NCI-H526 (cell line): ENCODE measurements around the gene VTI1A.
"Not testable (repeated sequence)": the region's sequence is repeated elsewhere in the genome, so short reads cannot be mapped to it uniquely, and the experiment has no call there.

Source experiments
- DNase-seq, 2 experiments: peaks; one replicate each; lab custom pipeline; 2025; lab: John Stamatoyannopoulos, UW

VTI1A gene

DNA sequence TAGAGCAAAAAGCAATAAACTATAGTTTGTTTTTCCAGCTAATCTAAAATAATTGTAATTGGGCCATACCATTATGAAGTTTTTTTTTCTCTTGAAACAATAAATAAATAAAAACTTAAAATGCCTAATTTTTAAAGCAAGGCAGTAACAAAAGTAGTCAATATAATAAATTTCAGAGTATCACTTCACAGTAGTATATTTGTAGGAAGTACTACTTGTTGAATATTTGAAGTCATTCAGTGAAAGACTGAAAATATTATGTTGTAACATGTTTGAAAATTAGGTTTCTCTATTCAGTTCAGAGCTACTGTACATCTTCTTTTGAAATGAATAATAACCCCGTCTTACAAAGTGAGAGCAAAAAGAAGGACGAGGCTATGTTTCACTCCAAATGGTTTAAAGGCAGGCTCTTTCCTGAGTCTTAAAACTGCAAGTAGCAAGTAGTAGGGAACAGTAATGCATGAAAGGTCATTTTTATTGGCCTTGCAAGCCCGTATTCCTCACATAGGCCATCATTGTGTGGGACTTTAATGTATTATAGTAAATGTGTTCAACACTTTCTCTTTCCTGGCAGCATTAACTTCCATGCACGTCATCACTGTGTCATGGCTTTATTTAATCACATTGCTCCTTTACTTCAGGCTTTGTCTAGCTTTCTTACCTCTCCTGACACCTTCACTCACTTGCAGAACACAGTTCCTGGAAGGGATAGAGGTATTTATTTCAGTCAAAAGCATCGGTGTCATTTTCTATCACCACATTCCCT lies 141.4 kb downstream of the VTI1A start:
- no peak for DNase-seq

DNA sequence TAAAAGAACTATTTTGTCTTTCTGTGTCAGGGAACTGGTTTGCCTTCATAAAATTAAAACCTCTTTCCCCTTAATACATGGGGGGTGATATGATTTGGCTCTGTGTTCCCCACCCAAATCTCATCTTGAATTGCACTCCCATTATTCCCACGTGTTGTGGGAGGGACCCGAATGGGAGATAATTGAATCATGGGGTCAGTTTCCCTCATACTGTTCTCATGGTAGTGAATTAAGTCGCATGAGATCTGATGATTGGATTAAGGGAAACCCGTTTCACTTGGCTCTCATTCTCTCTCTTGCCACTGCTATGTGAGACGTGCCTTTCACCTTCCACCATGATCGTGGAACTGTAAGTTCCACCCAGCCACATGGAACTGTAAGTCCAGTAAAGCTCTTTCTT lies 142.1 kb downstream of the VTI1A start:
- DNase-seq = no peak

DNA sequence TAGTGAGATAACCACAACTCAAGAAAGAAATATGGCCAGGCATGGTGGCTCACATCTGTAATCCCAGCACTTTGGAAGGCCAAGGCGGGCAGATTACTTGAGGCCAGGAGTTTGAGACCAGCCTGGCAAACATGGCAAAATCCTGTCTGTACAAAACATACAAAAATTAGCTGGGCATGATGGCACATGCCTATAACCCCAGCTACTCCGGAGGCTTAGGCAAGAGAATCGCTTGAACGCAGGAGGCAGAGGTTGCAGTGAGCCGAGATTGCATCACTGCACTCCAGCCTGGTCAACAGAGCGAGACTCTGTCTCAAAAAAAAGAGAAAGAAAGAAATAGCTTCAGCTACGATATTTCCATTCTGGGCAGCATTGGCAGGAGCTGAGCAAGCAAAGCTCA lies 143.8 kb downstream of the VTI1A start:
- DNase-seq = not testable (repeated sequence)

DNA sequence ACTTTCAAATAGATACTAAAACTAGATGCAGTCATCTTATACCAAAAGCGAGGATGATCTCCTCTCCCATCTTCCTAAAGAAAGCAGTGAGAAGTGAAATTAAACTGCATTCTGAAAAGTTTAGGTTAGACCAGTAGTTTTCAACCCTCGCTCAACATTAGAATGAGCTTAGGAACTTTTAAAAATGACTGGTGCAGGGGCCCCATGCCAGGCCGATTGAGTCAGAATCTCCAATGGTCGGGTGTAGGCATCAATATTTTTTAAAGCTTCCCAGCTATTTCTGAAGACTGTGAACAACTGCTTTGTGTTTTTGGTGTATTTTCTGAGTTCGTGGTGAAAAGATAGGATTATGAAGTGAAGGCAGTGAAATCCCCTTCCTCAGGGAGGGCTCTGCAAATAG lies 146.0 kb downstream of the VTI1A start:
- no peak for DNase-seq

DNA sequence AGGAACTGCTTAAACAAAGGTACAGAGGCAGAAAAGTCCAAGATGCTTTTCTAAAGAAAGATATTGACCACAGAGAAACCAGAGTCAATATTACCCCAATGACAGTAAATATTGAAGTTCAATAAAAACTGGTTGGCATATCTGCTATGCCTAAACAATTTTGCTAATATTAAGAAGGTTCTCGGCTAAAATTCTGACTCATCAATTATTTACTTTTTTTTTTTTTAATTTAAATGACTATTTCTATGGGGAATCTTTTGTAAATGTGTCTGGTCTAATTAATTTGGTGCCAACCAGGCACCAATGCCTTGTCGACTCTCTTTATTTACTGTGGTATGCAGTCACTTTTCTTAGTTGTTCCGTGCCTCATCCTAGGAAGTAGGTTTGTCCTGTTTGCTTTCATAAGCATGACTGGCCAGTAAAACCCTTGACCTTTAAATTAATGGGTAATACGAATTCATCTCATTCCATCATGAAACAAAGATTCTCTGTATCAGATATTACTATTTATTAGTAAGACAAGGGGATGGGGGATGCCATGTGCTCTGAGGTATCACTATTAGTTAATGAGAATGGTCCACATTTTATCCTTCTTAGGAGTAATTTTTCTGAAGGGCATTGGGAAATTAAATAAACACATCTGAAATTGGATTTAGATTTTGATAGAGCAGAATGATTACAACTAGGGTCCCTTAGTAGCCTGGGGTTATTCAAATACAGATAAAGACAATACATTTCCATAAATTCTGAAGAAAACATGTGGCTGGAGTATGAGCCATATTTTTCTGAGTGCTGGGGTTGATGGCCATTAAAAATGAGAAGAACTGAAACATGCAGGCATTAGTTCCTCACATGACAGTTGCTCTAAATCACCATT lies 154.4 kb downstream of the VTI1A start:
- no peak for DNase-seq

DNA sequence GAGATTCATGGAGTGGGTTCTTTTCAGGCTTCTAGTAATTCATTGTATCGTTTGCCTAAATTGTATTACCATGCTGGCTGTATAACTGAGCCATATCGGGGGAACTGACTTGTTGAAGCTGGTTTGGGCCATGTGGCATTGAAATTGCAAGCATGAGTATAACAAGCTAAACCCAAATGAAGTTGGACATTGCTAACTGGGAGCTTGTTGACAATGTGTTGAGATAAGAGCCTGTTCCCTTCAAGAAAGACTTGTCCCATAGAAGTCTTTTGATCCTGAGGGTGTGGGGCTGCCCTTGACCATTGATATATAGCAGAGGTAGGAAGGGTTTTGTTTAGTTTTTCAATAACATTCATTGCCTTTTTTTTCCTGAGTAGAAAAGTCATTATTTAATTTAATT lies 156.0 kb downstream of the VTI1A start:
- DNase-seq = no peak

DNA sequence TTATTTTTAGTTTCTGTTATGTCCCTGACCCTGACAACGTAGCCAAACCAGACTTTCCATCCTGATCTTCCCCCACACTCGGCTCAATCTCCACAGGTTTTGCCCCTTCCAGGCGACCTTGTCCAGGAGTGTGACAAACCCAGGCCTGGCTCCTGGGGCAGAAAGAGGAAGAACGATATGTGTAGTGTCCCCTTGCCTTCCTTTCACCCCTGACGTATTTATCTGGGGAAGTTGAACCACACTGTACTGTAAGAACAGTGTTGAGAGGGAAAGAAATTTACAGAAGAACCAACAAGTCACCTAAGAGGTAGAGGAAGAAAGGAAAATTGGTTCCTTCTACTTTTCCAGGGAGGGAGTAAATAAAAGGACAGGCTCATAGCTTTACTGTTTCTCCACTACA lies 158.0 kb downstream of the VTI1A start:
- DNase-seq = no peak

DNA sequence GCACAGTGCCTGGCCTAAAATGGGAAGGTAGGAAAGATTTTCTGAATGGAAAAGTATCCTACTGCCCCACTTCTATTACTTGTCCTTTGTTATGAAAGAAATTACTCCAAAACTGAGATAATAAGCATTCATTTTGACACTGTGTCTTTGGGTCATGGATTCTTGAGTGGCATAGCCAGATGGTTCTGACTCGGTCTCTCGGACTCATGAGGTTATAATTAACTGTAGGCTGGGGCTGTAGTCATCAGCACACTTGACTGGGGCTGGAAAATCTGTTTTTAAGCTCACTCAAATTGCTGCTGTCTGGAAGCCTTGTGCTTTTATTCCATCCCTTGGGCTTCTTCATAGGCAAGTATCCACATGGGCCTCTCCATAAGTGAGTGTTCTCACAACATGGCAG lies 160.5 kb downstream of the VTI1A start:
- DNase-seq = no peak

DNA sequence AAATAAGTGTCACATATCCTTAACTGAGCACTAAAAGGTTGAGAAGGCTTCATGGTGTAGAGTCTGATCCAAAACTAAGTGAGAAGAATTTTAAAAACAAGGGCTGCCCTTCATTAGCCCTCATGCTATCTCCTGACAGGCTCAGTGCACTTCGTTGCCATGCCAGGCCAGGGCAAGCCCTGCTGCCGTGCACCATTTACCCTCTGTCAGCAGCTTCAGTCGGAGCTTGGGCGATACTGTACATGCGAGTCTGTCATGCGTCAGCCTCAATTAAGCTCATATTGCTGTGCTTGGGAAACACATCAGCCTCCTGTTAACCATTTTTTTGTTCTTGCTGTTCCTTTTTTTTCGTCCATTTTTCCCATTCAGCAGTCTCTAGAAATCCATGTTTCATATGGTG lies 166.6 kb downstream of the VTI1A start:
- DNase-seq = no peak

DNA sequence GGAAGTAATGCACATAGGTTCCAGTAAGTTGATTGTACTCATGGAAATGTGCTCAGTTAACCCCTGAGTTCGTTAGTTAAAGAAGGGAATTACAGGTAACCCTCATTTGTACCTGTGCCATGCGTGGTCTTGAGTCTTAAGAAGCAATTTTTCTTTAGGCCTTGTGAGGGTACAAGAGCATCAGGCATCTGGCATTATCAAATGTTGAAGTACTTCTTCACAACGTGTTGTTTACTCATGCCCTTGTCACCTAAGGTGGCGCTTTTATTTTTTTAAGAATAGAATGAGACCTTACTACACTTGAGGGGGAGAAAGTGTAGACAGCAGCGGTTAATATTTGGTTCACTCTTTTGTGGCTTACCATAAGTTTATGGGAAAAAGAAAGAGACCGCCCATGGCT lies 167.1 kb downstream of the VTI1A start:
- DNase-seq = no peak

DNA sequence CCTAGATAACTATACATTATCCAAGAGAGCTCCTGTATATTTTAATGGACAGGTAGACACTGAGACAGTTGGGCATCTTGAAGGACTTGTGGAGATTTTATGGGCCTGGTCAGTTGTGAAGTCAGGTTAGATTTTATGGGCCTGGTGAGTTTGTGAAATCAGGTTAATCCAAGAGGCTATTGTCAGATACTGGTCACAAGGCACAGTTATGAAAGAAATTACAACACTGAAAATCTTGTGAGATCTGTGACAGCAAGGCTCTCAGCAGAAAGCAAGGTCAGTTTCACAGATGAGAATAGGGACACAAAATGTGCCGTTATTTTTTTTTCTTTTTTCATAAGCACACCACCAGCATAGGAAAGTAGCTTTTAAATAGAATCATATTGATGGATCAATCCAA lies 167.6 kb downstream of the VTI1A start:
- no peak for DNase-seq

DNA sequence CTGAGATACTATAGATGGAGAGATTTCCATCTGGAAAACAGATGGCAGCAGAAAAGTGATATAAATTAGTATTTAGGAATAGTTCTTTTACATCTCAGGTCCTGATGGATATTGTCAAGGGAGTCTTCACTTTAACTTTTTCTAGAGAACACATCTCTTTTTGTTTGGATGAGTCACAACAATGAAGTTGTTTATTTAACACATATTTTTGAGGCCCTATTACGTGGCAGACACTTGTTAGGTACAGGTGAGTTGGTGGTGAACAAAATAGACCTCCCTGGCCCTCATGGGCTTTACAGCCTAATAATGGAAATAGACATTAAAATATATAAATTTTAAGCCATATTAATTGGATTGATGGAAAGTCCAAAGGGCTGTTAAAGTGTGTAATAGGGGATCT lies 168.3 kb downstream of the VTI1A start:
- DNase-seq = no peak

DNA sequence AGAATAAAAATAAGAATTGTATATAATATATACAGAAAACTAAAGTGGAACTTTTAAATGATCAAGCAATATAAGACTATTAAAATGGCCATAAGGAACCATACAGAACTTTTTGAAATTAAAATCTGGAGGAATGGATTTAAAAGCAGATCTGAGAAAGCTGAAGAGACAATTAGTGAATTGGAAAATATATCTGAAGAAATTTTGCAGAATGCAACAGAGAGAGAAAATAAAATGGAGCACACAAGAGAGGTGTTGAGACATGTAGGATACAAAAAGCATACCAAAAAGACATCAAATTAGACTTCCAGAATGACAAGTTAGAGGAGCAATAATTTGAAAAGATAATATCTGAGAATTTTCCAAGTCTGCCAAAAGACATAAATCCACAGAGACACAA lies 169.6 kb downstream of the VTI1A start:
- no peak for DNase-seq

DNA sequence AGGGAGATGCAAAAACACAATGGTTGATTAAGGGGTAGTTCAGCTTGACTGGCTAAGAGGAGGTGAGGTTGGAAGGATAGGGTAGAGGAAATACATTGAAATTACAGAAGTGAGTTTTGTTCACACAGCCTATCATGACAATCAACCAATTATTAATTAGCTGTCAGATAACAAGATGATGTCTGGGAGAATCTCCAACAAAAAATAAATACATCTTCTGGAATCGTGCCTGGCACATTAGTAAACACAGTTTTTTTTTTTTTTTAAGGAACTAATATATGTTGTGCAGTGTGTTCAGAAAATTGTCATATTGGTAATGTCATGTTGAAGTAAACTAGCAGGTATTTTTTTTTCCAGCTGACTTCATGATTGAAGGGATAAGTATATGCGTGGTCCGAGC lies 171.8 kb downstream of the VTI1A start:
- DNase-seq = no peak

DNA sequence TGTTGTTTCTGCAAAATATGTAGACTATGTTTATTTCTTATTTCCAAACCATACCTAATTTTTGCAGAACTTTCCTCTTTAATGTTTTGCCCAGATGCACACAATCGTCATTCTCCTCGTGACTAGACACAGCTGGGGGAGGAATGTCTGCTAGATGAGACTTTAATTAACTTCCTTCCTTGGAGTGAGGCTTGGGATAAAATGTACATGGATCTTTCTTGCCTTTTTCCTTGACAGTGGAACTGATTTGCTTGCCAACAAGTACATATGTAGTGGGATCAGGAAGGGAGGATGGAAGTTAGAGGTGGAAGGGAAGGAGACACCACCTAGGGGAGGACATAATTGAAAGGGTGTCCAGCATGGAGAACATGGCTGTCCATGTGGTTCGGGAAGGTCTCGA lies 172.5 kb downstream of the VTI1A start:
- no peak for DNase-seq

DNA sequence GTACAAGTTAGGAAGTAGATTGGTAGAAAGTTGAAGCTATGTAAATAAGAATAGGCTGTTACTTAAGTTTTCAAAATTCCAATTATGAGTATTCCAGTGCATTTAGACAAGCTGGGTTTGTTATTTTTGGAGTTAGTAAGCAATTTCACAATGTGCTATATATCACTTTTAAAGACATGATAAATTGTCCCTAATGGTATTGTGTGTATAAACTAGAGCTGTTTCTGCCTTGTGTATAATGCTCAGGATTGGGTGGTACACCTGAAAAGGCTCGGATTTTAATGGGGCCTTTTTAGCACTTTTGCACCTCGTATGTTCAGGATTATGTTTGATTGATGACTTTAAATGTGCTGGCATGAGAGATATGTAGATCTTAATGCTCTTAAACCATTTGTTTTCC lies 175.8 kb downstream of the VTI1A start:
- no peak for DNase-seq

DNA sequence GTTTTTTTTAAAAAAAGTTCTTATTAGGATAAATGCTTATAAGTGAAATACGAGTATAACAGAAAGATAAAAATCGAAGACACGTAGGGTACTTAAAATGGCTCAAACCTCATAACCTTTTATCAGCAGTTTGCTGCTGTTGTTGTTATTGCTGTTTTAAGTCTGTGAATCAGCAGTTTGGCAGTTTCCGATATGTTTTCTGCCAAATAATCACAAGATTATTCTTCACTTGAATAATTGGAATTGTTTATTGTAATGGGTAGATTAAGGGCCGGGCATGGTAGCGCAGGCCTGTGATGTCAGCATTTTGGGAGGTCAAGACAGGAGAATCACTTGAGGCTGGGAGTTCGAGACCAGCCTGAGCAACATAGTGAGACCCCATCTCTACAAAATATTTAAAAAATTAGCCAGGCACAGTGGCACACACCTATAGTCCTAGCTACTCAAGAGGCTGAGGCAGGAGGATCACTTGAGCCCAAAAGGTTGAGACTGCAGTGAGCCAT lies 177.6 kb downstream of the VTI1A start:
- no peak for DNase-seq

DNA sequence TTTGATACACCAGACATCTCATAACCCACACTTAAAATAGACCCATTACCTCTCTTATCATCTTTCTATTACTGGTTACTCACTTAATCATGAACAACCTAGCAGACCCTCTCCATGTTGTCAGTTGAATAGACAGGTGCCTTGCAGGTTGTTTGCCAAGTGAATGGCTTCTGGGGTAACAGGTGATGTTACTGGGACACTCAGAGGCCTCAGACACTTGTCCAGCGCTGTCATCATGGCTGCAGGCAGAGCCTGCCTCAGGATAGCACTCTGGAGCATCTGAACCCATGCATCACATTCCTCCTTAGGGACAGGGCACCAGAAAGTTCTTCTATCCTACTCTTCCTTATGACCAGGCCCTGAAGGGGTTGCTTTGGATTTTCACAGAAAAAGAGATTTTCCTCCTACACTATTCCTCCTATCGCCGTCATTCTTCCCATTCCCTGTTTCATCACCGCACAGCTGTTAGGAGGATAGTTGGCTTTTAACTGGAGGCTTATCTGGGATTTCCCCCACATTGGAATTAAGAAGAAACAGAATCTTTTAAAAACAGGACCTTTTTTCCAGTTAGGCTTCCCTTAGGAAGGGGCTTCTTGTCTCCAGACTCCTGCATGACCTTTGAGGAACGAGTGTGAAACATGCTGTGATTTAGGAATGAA lies 182.1 kb downstream of the VTI1A start:
- no peak for DNase-seq

DNA sequence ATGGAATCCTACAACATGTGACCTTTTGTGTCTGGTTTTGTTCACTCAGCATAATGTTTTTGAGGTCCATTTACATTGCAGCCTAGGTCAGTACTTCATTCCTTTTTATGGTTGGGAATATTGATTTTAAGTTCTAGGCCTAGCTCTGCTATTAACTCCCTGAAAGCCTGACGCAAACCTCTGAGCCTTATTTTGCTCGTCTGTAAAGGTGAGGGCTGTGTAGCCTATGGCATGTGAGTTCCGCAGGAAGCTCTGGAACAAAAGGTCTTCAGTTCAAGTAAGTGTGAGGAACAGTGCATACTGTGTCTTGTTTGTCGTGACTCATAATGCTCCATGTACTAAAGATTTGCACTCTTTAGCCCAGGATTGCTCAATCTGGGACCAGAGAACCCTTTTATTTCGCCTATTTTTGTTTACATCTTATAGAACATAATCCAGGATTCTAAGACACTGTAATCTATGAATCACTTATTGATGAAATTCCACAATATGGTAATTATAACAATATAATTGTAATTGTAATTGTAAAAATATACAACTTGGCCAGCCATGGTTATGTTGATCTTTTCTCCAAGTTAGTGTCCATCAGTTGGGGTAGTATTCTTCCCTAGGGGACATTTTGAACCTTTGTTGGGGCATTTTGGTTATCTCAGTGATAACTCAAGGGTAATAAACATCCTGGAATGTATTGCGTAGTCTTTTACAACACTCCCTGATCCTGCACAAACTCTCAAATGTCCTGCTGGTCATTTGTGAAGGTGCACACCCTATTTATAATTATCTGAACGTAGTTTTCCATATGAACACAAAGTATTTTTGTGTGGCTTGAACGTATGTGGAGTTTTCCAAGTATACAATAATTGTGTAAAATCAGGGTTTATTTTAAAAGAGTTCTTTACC lies 184.7 kb downstream of the VTI1A start:
- no peak for DNase-seq

DNA sequence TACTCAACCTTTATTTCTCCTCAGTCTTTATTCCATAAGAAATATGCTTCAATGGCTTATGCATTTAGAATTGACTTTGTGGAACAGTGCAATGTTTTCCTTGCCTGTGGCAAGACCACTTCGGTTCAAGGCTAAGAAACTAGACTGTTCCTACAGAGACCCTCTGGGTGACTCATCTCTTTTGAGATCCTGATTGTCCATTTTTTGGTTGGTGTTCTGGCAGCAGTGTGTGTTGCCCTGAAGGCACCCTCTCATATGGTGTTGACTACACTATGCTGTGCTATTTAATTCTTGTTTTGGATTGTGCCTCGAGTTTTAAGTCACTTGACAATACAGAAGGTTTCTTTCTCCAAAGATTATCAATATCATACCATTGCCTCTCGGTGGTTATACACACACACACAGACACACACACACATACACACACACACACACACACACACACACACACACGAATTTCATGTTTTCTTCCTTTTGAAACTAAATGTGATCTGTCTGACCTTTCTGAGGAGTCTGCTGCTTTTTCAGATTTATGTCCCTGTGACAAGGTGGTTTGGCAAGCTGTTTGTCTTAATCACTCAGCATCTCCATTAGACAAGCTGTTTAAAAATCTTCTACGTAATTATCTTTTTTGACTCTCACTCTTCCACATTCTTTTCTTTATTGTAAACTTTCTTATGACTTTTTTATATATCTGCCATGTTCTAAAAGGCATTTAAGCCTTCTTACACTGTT lies 187.2 kb downstream of the VTI1A start:
- DNase-seq = no peak

DNA sequence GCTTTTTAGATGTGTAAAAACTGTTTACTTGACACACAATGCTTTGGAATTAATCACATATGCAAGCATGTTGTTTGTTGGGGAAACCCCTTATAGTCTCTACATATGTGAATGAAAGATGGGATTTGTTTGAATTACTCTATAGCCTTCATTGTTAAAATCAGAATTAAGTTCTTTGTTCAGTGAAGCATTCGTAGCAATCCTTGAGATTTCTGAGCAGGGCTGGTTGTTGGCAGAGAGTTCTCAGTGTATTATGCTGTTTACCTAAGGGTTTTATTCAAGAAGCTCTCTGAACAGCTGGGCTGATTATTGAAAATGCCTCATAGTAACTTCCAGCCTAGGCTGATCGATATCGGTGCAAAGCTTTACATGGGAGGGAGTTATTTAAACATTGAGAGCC lies 190.9 kb downstream of the VTI1A start:
- no peak for DNase-seq
